ENCODE data around the gene MUL1.

Gene MUL1

GRCh38 chr1:20484519-20485462 is 23.2 kb downstream of the MUL1 start:
- peak; percentile 68 for DNase-seq

DNA sequence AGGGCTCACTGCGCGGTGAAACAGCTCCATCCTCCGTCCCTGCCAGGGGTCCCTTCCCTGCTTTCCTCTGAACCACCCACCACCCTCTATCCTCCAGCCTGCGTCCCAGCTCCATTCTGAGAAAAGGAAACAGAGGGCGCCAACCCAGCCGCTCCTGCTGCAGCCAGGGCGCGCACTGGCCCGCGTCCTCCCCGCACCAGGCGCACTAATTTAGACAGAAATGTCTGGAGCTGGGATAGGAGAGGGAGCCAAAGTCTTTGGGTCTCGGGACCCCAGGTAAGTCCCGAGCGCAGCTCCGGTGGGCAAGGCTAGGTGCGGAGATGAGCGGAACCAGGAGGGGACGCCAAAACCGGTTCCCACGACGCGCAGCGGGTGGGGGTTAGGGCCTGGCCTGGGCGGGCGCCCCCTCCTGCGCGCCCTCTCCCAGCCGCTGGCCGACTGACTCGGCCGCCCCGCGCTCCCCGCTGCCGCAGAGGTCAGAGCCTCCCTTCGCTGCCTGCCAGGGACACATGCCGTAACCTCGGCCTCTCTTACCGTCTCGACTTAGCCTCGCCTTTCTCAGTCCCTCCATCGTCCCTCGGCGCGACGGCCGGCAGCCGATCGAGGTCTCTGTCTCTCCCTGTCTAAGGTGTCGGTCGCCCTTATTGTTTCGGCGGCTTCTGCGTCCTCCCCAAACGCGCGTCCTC is 24.0 kb downstream of the MUL1 start:
- DNase-seq = peak; percentile 64

GRCh38 chr1:20483098-20483832 is 24.7 kb downstream of the MUL1 start:
- no peak for DNase-seq

GRCh38 chr1:20481643-20482498 is 26.1 kb downstream of the MUL1 start:
- no peak for DNase-seq

DNA sequence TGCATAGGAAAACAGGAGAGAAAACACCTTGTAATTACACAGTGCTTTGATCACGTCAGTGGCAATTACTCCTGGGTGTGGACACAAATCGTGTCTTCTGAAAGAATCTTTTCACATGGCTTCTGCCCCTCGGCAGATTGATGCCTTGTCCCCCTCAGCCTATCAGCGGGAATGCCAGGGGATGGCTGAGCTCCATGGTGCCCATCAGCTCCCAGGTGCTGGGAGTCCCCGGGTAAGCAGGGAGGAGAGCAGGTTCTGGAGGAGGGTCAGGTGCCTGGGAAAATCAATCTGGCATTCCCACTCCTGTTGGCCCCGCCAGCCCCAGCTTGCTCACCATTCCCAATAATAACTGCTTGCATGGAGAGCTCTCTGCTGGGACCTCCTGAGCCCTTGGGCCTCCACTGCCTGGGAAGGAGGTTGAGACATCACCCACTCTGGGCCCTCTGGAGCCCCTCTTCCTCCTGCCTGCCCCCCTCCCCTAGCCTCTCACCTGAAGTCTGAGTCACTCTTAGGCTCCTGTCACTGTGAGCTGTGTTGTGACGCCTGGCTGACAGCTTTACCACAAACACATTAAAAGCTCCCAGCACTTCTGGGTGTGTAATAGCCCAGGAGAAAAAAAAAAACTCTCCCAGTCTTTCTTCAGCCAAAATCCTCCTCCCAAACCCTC is 26.9 kb downstream of the MUL1 start:
- no peak for DNase-seq

DNA sequence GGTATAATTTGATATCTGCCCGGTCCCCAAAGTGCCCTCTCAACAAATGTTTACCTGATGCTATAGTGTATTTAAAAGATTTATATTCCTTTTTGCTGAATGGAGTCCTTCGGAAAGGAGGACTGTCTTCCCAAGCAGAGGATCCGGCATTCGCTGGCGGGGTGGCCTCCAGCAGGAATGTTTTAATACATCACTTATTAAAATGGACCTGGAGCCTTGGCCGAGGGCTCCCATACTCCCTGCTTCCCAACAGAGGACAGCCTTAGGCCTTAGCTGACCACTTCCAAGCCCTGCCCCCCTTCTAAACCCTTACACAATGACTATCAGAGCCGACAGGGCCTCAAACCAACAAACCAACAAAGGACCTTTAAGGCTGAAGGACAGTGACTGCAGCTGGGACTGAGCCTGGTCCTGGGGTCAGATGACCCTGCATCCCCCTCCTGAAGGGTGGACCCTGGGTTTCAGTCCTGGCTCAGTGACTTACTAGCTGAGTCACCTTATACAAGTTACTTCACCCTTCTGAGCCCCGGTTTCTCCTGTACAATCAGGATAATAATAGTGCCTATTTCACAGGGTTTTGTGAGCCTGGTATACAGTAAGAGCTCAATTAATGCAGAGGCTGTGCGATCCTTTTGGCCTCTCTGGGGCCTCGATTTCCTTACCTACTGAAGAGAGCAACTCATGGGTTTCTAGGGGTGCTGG is 27.6 kb downstream of the MUL1 start:
- DNase-seq = no peak

GRCh38 chr1:20479840-20480239 is 28.1 kb downstream of the MUL1 start:
- no peak for DNase-seq

DNA sequence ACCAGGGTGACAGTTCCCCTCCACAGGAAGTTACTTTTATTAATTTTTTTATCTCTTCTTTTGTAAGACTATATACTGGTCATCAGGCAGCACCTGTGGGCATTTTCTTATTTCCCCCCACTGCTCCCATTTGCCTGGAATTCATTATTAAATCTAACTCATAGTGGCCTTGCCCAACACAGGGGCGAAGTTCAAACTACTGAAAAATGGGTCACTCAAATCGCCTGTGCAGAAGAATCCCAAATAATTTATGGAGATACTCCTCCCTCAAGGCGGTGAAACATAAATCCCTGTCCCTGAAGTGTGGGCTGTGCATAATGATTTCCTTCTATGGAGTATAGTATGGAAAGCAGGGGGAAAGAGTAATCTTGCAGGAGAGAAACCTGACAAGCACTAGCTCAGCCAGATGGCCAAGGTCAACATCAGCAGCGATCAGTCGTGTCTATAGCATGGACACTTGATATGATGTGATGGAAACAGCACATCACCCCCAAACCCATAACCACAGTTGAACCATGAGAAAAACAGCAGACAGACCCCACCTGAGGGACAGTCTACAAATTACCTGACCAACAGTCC is 29.8 kb downstream of the MUL1 start:
- DNase-seq = no peak

- DNase-seq = no peak
Observed at GRCh38 chr1:20477348-20478056, 30.4 kb downstream of the MUL1 start.

GRCh38 chr1:20476265-20477038 is 31.5 kb downstream of the MUL1 start:
- DNase-seq = no peak

DNA sequence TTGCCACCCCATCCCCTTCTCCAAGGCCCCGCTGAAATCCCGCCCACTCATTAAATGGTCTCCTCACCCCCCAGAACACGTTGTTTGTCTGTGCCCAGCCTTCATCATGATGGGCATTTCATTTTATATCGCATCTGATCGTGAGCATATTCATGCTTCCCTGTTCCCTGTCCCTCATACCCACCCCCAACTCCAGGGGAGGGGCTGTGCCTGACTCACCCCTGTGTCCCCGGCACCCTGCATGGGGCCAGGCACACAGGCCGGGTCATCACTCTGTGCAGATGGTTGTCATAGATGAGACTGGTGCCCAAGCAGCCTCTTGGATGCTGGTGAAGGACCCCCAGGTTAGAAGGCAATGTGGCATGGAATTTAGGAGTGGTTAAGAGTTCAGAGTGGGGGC is 33.0 kb downstream of the MUL1 start:
- no peak for DNase-seq

DNA sequence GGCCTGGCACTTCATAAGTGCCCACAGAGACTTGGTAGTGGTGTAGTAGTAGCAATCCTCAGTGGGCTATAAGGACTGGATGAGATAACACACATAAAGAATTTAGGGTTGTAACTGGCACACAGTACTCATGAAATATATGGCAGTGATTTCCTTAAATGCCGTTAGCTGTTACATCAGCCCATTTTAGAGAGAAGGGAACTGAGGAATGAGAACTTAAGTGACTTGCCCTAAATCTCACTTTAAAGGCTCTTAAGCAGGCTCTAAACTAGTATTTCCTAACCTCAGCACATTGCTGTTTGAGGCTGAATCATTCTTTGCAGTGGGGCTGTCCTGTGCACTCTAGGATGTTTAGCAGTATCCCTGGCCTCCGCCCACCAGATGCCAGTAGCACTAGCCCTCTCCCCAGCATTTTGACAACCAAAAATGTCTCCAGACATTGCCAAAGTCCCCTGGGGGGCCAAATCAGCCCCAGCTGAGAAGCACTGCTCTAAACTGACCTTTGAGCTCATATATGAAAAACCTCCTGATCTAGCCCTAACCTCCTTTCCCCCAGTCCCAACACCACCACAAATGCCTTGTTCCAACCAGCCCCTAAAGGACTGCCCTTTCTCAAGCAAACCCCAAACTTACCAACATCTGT is 33.5 kb downstream of the MUL1 start:
- no peak for DNase-seq

GRCh38 chr1:20473894-20474293 is 34.1 kb downstream of the MUL1 start:
- no peak for DNase-seq

GRCh38 chr1:20472860-20473711 is 34.9 kb downstream of the MUL1 start:
- peak; percentile 64 for DNase-seq

DNA sequence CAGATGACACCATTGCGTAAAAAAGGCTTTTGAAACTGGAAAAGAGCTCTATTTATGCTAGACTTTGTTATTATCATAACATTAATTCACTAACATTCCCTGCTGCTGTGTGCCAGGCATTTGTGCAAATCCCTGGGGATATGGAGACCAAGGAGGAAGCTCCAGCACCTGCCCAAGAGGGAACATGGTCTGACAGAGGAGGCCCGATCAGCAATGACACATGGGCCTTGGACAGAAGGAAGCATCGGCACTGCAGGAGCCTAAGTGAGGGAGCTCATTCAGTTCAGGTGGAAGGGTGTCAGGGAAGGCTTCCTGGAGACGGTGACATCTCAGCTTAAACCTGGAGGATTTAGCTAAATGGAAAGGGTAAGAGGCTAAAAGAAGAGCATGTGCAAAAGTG is 35.8 kb downstream of the MUL1 start:
- no peak for DNase-seq

GRCh38 chr1:20470194-20470593 is 37.8 kb downstream of the MUL1 start:
- no peak for DNase-seq

- no peak for DNase-seq
Observed at GRCh38 chr1:20469406-20470076, 38.4 kb downstream of the MUL1 start.

All from activated CD8-positive, alpha-beta memory T cell treated with anti-CD3 and anti-CD28 coated beads for 24 hours (primary cell).